Mesothelial cell of epicardium (in vitro differentiated cells): ENCODE data around the gene SUB1. TPM values are rescaled to one million over a fixed set of nuclear protein-coding genes. Genes with fewer than 3 reads are reported as not detected.

Experiments
- DNase-seq, 2 experiments: peaks; one replicate each; pipeline ENCODE4 v3.0.0; 2021; ENCODE audit warnings: low spot score in 2 of 2; ENCODE audit not compliant: unreplicated experiment in 2 of 2
- H3K27ac Mint-ChIP-seq: 2 replicates; pipeline ENCODE4 v1.8.0; 2021; ENCODE audit warnings: mixed read lengths
- H3K27me3 Mint-ChIP-seq: 2 replicates; pipeline ENCODE4 v1.8.0; 2021; ENCODE audit warnings: low read depth, mixed read lengths
- H3K36me3 Mint-ChIP-seq: 2 replicates; pipeline ENCODE4 v1.8.0; 2021; ENCODE audit warnings: mixed read lengths
- H3K4me1 Mint-ChIP-seq: 2 replicates; pipeline ENCODE4 v1.8.0; 2021; ENCODE audit warnings: mixed read lengths
- H3K4me3 Mint-ChIP-seq: 2 replicates; pipeline ENCODE4 v1.8.0; 2021; ENCODE audit warnings: mild to moderate bottlenecking, moderate library complexity, mixed read lengths
- H3K9me3 Mint-ChIP-seq: 2 replicates; pipeline ENCODE4 v1.8.0; 2021; ENCODE audit warnings: mixed read lengths
- CTCF ChIP-seq: fragments of 200-600 bp; sonication (generic); IDR thresholded peaks from one replicate; pipeline ENCODE4 v1.5.0; 2021; ENCODE audit warnings: antibody characterized with exemption; ENCODE audit not compliant: unreplicated experiment
- total RNA-seq: library from RNA; stranded (reverse); gene quantifications from 3 replicates; pipeline ENCODE4 v1.2.1, GENCODE V29; 2021

SUB1 gene
- total RNA-seq, 1 donor from 2014 or later, result 199 TPM

GRCh38 chr5:32645246-32645645 is 59.9 kb downstream of the SUB1 start:
- no peaks in the 10 kb centered on the region for H3K9me3 Mint-ChIP-seq
- no peak overlapping the region for H3K27ac Mint-ChIP-seq
- H3K36me3 Mint-ChIP-seq, result no peaks in the 10 kb centered on the region
- peaks cover 7% of the 10 kb centered on the region for H3K4me1 Mint-ChIP-seq
- no peak for DNase-seq
- no peaks in the 10 kb centered on the region for H3K27me3 Mint-ChIP-seq
- no peak for TF ChIP-seq CTCF
- H3K4me3 Mint-ChIP-seq, result no peak overlapping the region

DNA sequence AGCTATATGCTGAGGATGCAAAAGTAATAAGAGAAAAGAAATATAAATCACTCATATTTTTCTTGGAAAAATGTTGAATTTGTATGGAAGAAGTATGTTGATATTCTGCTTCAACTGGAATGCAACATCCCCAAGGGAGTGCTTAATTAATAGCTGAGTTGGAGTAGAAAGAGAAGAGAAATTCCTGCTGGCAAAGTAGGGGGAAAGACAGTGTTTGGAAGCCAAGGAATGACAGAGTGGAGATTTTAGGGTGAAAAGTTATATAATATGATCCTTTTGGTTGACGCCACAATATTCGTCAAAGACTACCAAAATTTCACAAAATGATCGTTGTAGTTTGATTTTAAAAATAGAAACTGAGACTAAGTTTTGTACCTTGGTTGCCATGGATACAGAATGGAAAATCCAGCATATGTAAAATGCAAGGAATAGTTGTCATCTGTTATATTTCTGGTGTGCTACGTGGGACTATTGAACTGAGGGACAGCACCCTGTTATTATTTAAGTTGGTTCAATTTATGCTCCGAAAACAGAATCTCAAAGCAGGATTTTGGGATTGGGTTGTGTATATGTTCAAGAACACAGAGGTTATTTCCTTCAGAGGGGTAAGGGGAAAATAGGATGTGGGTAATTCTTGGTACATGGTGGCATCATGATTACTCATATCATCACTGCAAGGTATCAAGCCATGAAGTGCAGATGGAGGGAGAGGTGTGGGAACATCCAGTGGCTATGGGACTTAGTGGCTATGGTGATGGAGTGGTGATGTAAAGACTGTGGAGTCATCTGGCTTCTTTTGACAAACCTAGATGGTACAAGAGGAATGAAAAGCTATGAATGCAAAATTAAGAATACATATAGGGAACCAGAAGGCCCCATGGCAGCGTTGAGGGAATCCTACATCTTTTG is 61.0 kb downstream of the SUB1 start:
- no peaks in the 10 kb centered on the region for H3K9me3 Mint-ChIP-seq
- no peak for TF ChIP-seq CTCF
- H3K36me3 Mint-ChIP-seq, result no peaks in the 10 kb centered on the region
- DNase-seq, result no peak
- no peaks in the 10 kb centered on the region for H3K27me3 Mint-ChIP-seq
- H3K4me1 Mint-ChIP-seq, result peaks cover 7% of the 10 kb centered on the region
- no peak overlapping the region for H3K4me3 Mint-ChIP-seq
- no peak overlapping the region for H3K27ac Mint-ChIP-seq

- DNase-seq, result no peak
- Mint-ChIP-seq H3K27me3 (peaks cover 2% of the 10 kb centered on the region), H3K27ac (no peak overlapping the region), H3K4me1 (no peaks in the 10 kb centered on the region), H3K4me3 (no peak overlapping the region), H3K9me3 (peaks cover 10% of the 10 kb centered on the region), H3K36me3 (no peaks in the 10 kb centered on the region)
- no peak for TF ChIP-seq CTCF
Measured at GRCh38 chr5:32651088-32651487, 65.7 kb downstream of the SUB1 start.

- Mint-ChIP-seq H3K4me3 (no peak overlapping the region), H3K27me3 (peaks cover 2% of the 10 kb centered on the region), H3K4me1 (no peaks in the 10 kb centered on the region), H3K36me3 (no peaks in the 10 kb centered on the region), H3K27ac (no peak overlapping the region), H3K9me3 (peaks cover 13% of the 10 kb centered on the region)
- no peak for DNase-seq
- no peak for TF ChIP-seq CTCF
Measured at GRCh38 chr5:32651638-32652037, 66.3 kb downstream of the SUB1 start.

Other genes starting within 250 kb of the SUB1 start
- 68.2 to 71.5 TPM (median 70.7 TPM) in 3 replicates for gene ZFR, start 140.8 kb upstream of the SUB1 start, total RNA-seq
- 3.3 to 4.1 TPM (median 3.8 TPM) in 3 replicates for gene NPR3, start 125.8 kb downstream of the SUB1 start, total RNA-seq